Right ventricle myocardium superior (tissue), 1 donor: ENCODE measurements around the gene ARHGAP26. TPM values are rescaled to one million over a fixed set of nuclear protein-coding genes. Genes with fewer than 3 reads are reported as not detected.

Source experiments
- ATAC-seq: fragments of 200-7000 bp; cut with Tn5 transposase; one replicate; pipeline ENCODE4 v1.9.1; 2020; ENCODE audit warnings: mild to moderate bottlenecking; ENCODE audit not compliant: poor library complexity
- DNase-seq: peaks from one replicate; pipeline ENCODE4 v3.0.0-alpha.2; 2020
- intact Hi-C: fragments of 100-400 bp; cut with DNase I; formaldehyde crosslinking; loops from one replicate; pipeline ENCODE4 v1.11.2; 2022
- total RNA-seq: library from RNA; stranded (reverse); fragmentation: NEBNext Ultra II Directional; extraction: Animal tissue kit (Norgen Biotek cat#: 25700); gene quantifications from one replicate; pipeline ENCODE4 v1.2.1, GENCODE V29; 2021
- donor health status: DM: no; HTN: yes; CAD: no; lungs with severe emphysema.

Gene ARHGAP26
- total RNA-seq, 1 donor from 2014 or later: 32.5 TPM

DNA sequence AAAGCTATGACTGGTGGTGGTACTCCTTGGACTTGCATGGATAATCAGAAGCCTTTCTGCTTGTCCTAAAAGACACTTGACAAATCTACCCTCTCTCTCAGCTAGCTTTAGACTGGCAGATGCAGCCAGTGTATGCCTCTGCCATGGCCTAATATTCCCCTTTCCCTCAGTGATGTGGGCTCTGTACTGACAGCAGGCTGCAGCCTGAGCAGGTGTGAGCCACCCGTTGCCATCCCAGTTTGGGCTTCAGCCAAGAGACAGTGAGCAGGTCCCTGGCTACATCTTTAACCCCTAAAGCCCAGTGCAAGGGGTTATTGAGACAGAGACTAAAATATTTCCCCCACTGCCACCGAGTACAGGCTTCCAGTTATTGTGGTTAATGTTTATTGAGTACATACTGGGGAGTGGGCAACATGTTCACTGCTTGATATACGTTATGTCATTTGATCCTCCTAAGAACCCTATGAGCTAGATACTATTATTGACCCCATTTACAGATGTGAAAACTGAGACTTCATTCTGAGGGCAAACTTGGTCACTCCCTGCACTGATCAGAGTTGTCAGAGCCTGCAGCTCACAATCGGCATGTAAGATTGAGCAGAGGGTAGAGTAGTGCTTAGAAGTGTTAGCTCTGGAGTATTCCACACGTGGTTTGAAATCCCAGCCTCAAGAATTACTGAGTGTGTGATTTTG lies 254.2 kb downstream of the ARHGAP26 start:
- ATAC-seq (peak; percentile 25), DNase-seq (no peak)
- intact Hi-C loops: no loop called here

GRCh38 chr5:143025376-143025775 lies 255.2 kb downstream of the ARHGAP26 start:
- intact Hi-C loops: no loop called here
- no peak for DNase-seq
- ATAC-seq: no peak

- ATAC-seq (no peak), DNase-seq (no peak)
- intact Hi-C loops: no loop called here
These were observed 255.8 kb downstream of the ARHGAP26 start for GRCh38 chr5:143025971-143026370.

GRCh38 chr5:143026380-143026779 lies 256.2 kb downstream of the ARHGAP26 start:
- ATAC-seq (no peak), DNase-seq (no peak)
- intact Hi-C loops: no loop called here

DNA sequence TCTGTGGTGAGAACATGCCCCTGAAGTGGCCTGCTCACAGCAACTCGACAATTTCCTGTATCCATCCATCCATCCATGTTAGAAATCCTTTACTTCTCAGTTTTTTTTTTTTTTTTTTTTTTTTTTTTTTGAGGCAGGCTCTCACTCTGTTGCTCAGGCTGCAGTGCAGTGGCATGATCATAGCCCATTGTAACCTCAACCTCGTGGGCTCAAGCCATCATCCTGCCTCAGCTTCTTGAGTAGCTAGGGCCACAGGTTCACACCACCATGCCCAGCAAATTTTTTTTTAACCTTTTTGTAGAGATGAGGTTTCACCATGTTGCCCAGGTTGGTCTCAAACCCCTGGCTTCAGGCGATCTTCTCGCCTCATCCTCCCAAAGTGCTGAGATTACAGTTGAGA lies 259.1 kb downstream of the ARHGAP26 start:
- intact Hi-C loops: no loop called here
- DNase-seq (no peak), ATAC-seq (no peak)

DNA sequence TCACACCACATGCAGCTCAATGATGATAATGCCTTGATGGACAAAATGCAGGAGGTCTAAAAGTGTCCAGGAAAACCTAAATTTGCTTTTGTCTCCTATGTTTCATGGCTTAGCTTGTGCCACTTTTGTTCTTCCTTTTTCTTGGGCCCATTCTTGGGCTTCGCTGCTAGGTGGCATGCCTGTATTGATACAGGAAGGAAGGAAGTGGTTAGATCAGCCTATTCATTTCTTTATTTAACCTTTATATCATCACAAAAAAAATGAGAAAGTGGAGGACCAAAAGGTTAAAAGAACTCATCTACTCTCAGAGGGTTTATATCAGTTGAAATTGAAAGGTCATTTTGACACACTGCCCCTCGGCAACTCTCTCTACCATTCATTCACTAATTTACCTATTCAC lies 260.2 kb downstream of the ARHGAP26 start:
- DNase-seq (no peak), ATAC-seq (no peak)
- intact Hi-C loops: no loop called here

- no peak for DNase-seq
- intact Hi-C loops: no loop called here
- no peak for ATAC-seq
These were observed 261.8 kb downstream of the ARHGAP26 start for GRCh38 chr5:143031781-143032580.

GRCh38 chr5:143032581-143032836 lies 262.3 kb downstream of the ARHGAP26 start:
- ATAC-seq (no peak), DNase-seq (no peak)
- intact Hi-C loops: no loop called here

DNA sequence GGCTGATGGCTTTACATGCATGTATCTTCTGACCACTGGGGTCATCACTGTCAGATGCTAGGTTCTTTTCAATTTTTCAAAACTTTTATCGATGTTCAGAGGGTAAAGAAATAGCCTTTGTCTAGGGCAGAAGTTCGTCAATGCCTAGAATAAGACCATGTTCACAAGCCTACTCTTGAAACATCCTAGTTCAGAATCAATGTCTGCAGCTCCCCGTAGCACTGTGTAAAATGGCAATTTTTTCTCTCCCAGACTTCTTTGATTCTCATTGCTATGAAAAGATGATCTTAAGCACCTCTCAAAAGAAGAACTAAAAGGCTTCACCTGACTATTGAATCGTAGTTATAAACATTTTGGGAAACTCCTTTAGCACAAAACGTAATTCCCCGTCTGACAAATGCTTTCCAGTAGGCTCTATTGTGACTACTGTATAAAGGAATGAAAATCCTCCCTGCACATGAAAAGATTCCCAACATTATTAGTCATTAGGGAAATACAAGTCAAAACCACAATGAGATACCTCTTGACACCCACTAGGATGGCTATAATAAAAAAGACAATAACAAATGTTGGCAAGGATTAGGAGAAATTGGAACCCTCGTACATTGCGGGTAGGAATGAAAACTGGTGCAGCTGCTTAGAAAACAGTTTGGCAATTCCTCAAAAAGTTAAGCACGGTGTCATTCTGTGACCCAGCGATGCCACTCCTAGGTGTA lies 263.5 kb downstream of the ARHGAP26 start:
- ATAC-seq: no peak
- intact Hi-C loops: no loop called here
- DNase-seq: no peak

GRCh38 chr5:143036146-143036927 lies 266.2 kb downstream of the ARHGAP26 start:
- ATAC-seq (no peak), DNase-seq (no peak)
- intact Hi-C loops: no loop called here

GRCh38 chr5:143037071-143037470 lies 266.9 kb downstream of the ARHGAP26 start:
- DNase-seq (no peak), ATAC-seq (no peak)
- intact Hi-C loops: no loop called here

GRCh38 chr5:143037708-143038107 lies 267.5 kb downstream of the ARHGAP26 start:
- intact Hi-C loops: no loop called here
- no peak for DNase-seq
- no peak for ATAC-seq

- DNase-seq (no peak), ATAC-seq (no peak)
- intact Hi-C loops: no loop called here
These were observed 270.4 kb downstream of the ARHGAP26 start for GRCh38 chr5:143040622-143041021.

DNA sequence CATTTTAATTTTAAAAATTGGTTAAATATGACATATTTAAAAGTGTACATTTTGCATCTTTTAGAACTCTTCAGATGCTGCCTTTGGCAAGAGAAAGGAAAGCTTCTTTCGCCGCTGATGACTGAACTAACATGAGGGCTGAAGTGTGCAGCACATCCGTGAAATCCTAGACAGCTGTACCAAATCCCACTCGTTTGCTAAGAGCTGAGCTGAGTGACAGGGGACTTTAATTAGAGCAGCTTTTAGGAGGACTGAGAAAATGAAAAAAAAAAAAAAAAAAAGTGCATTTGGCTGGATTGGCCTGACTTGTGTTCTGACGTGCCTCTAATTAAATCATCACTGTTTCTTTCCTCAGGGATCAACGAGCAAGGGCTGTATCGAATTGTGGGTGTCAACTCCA lies 271.3 kb downstream of the ARHGAP26 start:
- intact Hi-C loops: no loop called here
- peak; percentile 29 for ATAC-seq
- DNase-seq: no peak

- intact Hi-C loops: no loop called here
- DNase-seq: no peak
- ATAC-seq: peak; percentile 77
These were observed 272.0 kb downstream of the ARHGAP26 start for GRCh38 chr5:143041972-143042770.

- DNase-seq: no peak
- intact Hi-C loops: no loop called here
- ATAC-seq: no peak
These were observed 274.1 kb downstream of the ARHGAP26 start for GRCh38 chr5:143044265-143044664.

DNA sequence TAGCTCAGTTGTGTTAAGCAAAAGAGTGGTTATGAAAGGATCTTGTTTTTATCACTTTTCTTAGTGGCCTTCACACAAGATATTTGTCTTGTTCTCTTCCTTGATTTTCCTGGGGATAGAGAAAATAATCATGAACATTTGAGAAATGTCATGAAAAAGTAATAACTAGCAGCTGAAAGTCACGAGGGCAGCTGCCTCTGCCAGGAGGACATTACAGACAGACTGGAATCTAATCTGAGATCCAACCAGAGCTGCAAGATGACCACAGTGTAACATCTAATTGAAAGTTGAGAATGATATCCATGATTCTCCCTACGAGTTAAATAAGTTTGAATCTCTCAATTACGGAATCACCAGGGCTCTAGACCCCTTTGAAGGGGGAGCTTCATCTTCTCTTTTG lies 274.9 kb downstream of the ARHGAP26 start:
- intact Hi-C loops: no loop called here
- ATAC-seq: no peak
- DNase-seq: peak; percentile 42

DNA sequence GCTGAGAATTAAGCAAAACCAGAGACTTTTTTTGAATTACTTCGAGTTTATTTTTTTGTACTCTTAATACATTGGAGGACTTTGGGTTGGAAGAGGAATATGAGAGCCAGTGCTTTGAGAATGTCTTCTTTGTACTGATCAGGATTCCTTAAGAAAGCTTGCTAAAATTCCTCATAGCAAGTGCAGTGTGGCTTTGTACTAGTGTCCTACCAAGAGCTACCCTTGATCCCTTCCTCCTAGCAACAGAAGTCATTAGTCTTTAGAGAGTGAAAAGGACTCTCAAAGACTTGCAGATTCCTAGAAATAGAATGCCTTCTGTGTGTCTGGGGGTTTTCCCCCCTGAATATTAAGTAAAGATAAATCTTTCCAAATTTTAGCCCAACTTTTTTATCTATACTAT lies 276.1 kb downstream of the ARHGAP26 start:
- intact Hi-C loops: no loop called here
- ATAC-seq (no peak), DNase-seq (no peak)

- intact Hi-C loops: no loop called here
- no peak for ATAC-seq
- DNase-seq: no peak
These were observed 276.9 kb downstream of the ARHGAP26 start for GRCh38 chr5:143047091-143047490.
